Endothelial cell of umbilical vein (primary cell): Measurements from ENCODE around the gene GRK5. TPM values are rescaled to one million over a fixed set of nuclear protein-coding genes. Genes with fewer than 3 reads are reported as not detected.

Experiments
- BruUV-seq: library from RNA; stranded (reverse); fragments of 400-500 nt; replicated peaks from 2 replicates; lab custom pipeline; 2021; lab: Mats Ljungman, UMichigan
- CTCF ChIA-PET: fragments of 300-600, 350-600 bp; sonication (Branson Sonifier 250); formaldehyde crosslinking; loops from one replicate; lab custom pipeline; 2021; ENCODE audit warnings: antibody characterized with exemption, inconsistent platforms; lab: Charles Lee
- POLR2A ChIA-PET: fragments of 300-600, 350-600 bp; sonication (Branson Sonifier 250); formaldehyde crosslinking; loops from one replicate; lab custom pipeline; 2021; ENCODE audit warnings: antibody characterized with exemption, inconsistent platforms; lab: Charles Lee
- DNase-seq: peaks from one replicate; pipeline ENCODE4 v3.0.0-alpha.2; 2011; ENCODE audit warnings: low read depth, low spot score
- FAIRE-seq: peaks from 2 replicates; lab custom pipeline; 2011; peaks lifted over from hg19 to GRCh38; lab: Jason Lieb, UNC
- H2AFZ ChIP-seq: 2 replicates; pipeline ENCODE4 v1.6.0; 2012; ENCODE audit warnings: low read depth, low read length, control low read depth, inconsistent platforms
- H3K27ac ChIP-seq: 2 replicates; pipeline ENCODE4 v1.5.1; 2011; ENCODE audit warnings: low read depth, mild to moderate bottlenecking, control low read depth, low read length, moderate library complexity; ENCODE audit not compliant: insufficient read depth
- H3K27me3 ChIP-seq, 2 experiments: 2 replicates each; pipeline versions ENCODE4 v1.6.0 to v1.6.1; 2011; ENCODE audit warnings: low read length in 2 of 2, mixed read lengths in 1 of 2; ENCODE audit not compliant: control insufficient read depth in 2 of 2, insufficient read depth in 2 of 2
- H3K36me3 ChIP-seq, 2 experiments: 2 replicates in 1 of 2; 3 replicates in 1 of 2; pipeline ENCODE4 v1.5.1; 2011; ENCODE audit warnings: low read length in 2 of 2, mild to moderate bottlenecking in 1 of 2, moderate library complexity in 1 of 2; ENCODE audit not compliant: control insufficient read depth in 2 of 2, insufficient read depth in 2 of 2; ENCODE audit errors: extremely low read depth in 1 of 2
- H3K4me1 ChIP-seq: 3 replicates; pipeline ENCODE4 v1.5.1; 2011; ENCODE audit warnings: mild to moderate bottlenecking, low read length; ENCODE audit not compliant: control insufficient read depth, insufficient read depth; ENCODE audit errors: extremely low read depth
- H3K4me2 ChIP-seq: 2 replicates; pipeline ENCODE4 v1.6.1; 2011; ENCODE audit warnings: low read length, control low read depth, mixed read lengths; ENCODE audit not compliant: insufficient read depth
- H3K4me3 ChIP-seq, 3 experiments: fragments of 200-600 bp in 1 of 3; sonication (generic), shearing (Covaris generic) in 1 of 3; replicated peaks in 1 of 3; 2 replicates each; pipeline ENCODE4 v1.5.1; 2011 to 2016; ENCODE audit warnings: control low read depth in 3 of 3, low read length in 3 of 3, mild to moderate bottlenecking in 2 of 3, inconsistent platforms in 1 of 3, low read depth in 1 of 3, moderate library complexity in 1 of 3; ENCODE audit not compliant: insufficient read depth in 1 of 3
- H3K79me2 ChIP-seq: 2 replicates; pipeline ENCODE4 v1.6.0; 2012; ENCODE audit warnings: low read length, inconsistent platforms; ENCODE audit not compliant: control insufficient read depth, insufficient read depth
- H3K9ac ChIP-seq: replicated peaks from 2 replicates; pipeline ENCODE3; 2011; ENCODE audit warnings: low read length, control low read depth; ENCODE audit not compliant: insufficient read depth; ENCODE audit errors: extremely low read depth
- H3K9me1 ChIP-seq: replicated peaks from 3 replicates; pipeline ENCODE4 v1.6.0; 2011; ENCODE audit warnings: mild to moderate bottlenecking, low read length; ENCODE audit not compliant: control insufficient read depth, insufficient read depth; ENCODE audit errors: extremely low read depth
- H3K9me3 ChIP-seq: replicated peaks from 2 replicates; pipeline ENCODE4 v1.5.1; 2012; ENCODE audit warnings: low read length, inconsistent platforms; ENCODE audit not compliant: control insufficient read depth, insufficient read depth
- H4K20me1 ChIP-seq: replicated peaks from 2 replicates; pipeline ENCODE3; 2011; ENCODE audit warnings: mild to moderate bottlenecking, low read length; ENCODE audit not compliant: control insufficient read depth, insufficient read depth; ENCODE audit errors: extremely low read depth
- CTCF ChIP-seq, 2 donors: IDR thresholded peaks; 1 replicate in 1 of 2; 2 replicates in 1 of 2; pipeline ENCODE4 v1.5.1; 2011; ENCODE audit warnings: low read length in 2 of 2, mild to moderate bottlenecking in 2 of 2, moderate library complexity in 2 of 2, control low read depth in 1 of 2, inconsistent platforms in 1 of 2, low read depth in 1 of 2; ENCODE audit not compliant: insufficient read depth in 1 of 2; ENCODE audit errors: extremely low read depth in 1 of 2
- EZH2 ChIP-seq: IDR thresholded peaks from 2 replicates; pipeline ENCODE4 v1.6.1; 2012; ENCODE audit warnings: borderline replicate concordance, low read depth, mild to moderate bottlenecking, moderate library complexity, low read length, inconsistent platforms; ENCODE audit not compliant: severe bottlenecking
- FOS ChIP-seq: IDR thresholded peaks from 2 replicates; pipeline ENCODE4 v1.6.1; 2011; ENCODE audit warnings: mild to moderate bottlenecking, low read length, moderate library complexity, borderline replicate concordance; ENCODE audit not compliant: insufficient read depth
- GATA2 ChIP-seq: IDR thresholded peaks from 2 replicates; pipeline ENCODE4 v1.7.0; 2011; ENCODE audit warnings: low read depth, mild to moderate bottlenecking, moderate library complexity, mixed read lengths, low read length; ENCODE audit not compliant: insufficient read length, insufficient read depth
- JUN ChIP-seq: IDR thresholded peaks from 2 replicates; pipeline ENCODE4 v1.6.1; 2011; ENCODE audit warnings: borderline replicate concordance, low read depth; ENCODE audit not compliant: insufficient read length, insufficient read depth
- MYC ChIP-seq: IDR thresholded peaks from one replicate; pipeline ENCODE4 v1.6.1; 2011; ENCODE audit warnings: mild to moderate bottlenecking, low read depth, low read length
- POLR2A ChIP-seq: IDR thresholded peaks from 2 replicates; pipeline ENCODE4 v1.6.1; 2012; ENCODE audit warnings: low read depth, mild to moderate bottlenecking, control low read depth, low read length
- POLR2AphosphoS5 ChIP-seq: IDR thresholded peaks from 2 replicates; pipeline ENCODE4 v1.6.1; 2012; ENCODE audit warnings: low read depth, mild to moderate bottlenecking, control low read depth, low read length, moderate library complexity; ENCODE audit not compliant: insufficient read depth
- dilution Hi-C: fragments of 300-500 bp; cut with MboI; formaldehyde crosslinking; loops from one replicate; pipeline ENCODE4 v1.15.0; 2019; ENCODE audit warnings: low sequenced_read_pairs; ENCODE audit not compliant: extremely low pct_ligation_motif_present
- intact Hi-C: fragments of 100-400 bp; cut with micrococcal nuclease; formaldehyde crosslinking; loops from one replicate; pipeline ENCODE4 v1.10.0; 2022
- polyA plus RNA-seq, 4 experiments: library from polyadenylated mRNA; depleted of rRNA in 3 of 4; stranded (reverse) in 3 of 4; unstranded in 1 of 4; fragments of >200 nt; gene quantifications; 2 replicates each; pipeline versions ENCODE4 v1.2.1 to v1.2.3, GENCODE V29; 2011 to 2012; ENCODE audit warnings: missing spikeins in 1 of 4
- total RNA-seq: library from RNA; stranded (reverse); gene quantifications from 2 replicates; pipeline ENCODE4 v1.2.3, GENCODE V29; 2021
- TF ChIP-seq, protein P1 (sequence below): IDR thresholded peaks from 2 replicates; pipeline ENCODE4 v1.6.1; 2011; ENCODE audit not compliant: insufficient read depth, insufficient read length

Gene GRK5
- total and polyA plus RNA-seq, 2 donors (not counting 3 experiments of a cell fraction or from before 2014, with no cell fraction given), result 13.1 to 29.5 TPM

DNA sequence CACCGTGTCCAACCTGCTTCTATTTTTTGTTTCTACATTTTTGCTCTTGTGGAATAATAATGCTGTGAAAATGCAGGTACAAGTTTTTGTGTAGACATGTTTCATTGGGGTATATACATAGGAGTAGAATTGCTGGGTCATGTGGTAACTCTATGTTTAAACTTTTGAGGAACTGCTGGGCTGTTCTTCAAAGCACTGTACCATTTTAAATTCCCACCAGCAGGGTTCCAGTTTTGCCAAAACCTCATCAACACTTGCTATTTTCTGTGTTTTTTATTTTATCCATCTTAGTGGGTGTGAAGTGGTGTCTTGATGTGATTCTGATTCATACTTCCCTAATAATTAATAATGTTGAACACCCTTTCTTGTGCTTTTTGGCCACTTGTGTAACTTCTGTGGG, 196.6 kb downstream of the GRK5 start:
- no peaks in the 10 kb centered on the region for H3K9me3 ChIP-seq
- H3K4me1 ChIP-seq, result peaks cover 35% of the 10 kb centered on the region
- no peak overlapping the region for H3K9ac ChIP-seq
- ChIA-PET CTCF (no interaction called here), POLR2A (no interaction called here)
- no peak overlapping the region for H3K27ac ChIP-seq
- no peak overlapping the region for H3K4me3 ChIP-seq
- intact Hi-C loops (no loop called here), dilution Hi-C loops (no loop called here)
- H3K27me3 ChIP-seq, result no peaks in the 10 kb centered on the region
- no TSS peak for BruUV-seq
- H3K9me1 ChIP-seq, result no peaks in the 10 kb centered on the region
- no peaks in the 10 kb centered on the region for H4K20me1 ChIP-seq
- H2AFZ ChIP-seq, result no peak overlapping the region
- H3K36me3 ChIP-seq, result no peaks in the 10 kb centered on the region
- no peaks in the 10 kb centered on the region for H3K79me2 ChIP-seq
- no peak for DNase-seq
- no peak overlapping the region for H3K4me2 ChIP-seq
- TF ChIP-seq CTCF (IDR thresholded peaks at IDR 0.05; ENCODE audit: extremely low read depth in 1 of 2, insufficient read depth in 1 of 2, low read depth in 1 of 2, low read length in 2 of 2), result no peak
- no peak for TF ChIP-seq POLR2A
- TF ChIP-seq FOS, result no peak
- no peak for TF ChIP-seq EZH2
- no peak for TF ChIP-seq JUN
- TF ChIP-seq MYC, result no peak
- no peak for TF ChIP-seq GATA2
- TF ChIP-seq, protein P1, sequence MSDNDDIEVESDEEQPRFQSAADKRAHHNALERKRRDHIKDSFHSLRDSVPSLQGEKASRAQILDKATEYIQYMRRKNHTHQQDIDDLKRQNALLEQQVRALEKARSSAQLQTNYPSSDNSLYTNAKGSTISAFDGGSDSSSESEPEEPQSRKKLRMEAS, result no peak
- no peak for TF ChIP-seq POLR2AphosphoS5
- no peak for FAIRE-seq
